ENCODE results near the gene AIPL1. TPM values are rescaled to one million over a fixed set of nuclear protein-coding genes. Genes with fewer than 3 reads are reported as not detected.

AIPL1 gene
- total RNA-seq, 1 experiment from 2014 or later, result not detected

GRCh38 chr17:6465206-6466003, 30.5 kb upstream of the AIPL1 start:
- no peaks in the 10 kb centered on the region for H3K4me1 ChIP-seq (ENCODE audit: control insufficient read depth in 1 of 2, insufficient read depth in 2 of 2, low read length in 2 of 2)
- no peak overlapping the region for H3K4me2 ChIP-seq (ENCODE audit: low read length)
- H3K27me3 ChIP-seq (ENCODE audit: insufficient read depth, low read length), result no peaks in the 10 kb centered on the region
- CTCF ChIA-PET, result no interaction called here
- H3K79me2 ChIP-seq (ENCODE audit: insufficient read depth, low read length), result no peaks in the 10 kb centered on the region
- DNase-seq (ENCODE audit: low read depth, low spot score), result no peak
- H3K27ac ChIP-seq (ENCODE audit: low read depth, low read length), result no peak overlapping the region
- peaks cover 0 to 10% of the 10 kb centered on the region in 2 experiments; a peak in 1 of 4 replicates for H3K9me3 ChIP-seq (ENCODE audit: control insufficient read depth in 1 of 2, insufficient read depth in 1 of 2, low read depth in 1 of 2, low read length in 2 of 2)
- no peak overlapping the region for H2AFZ ChIP-seq (ENCODE audit: low read depth, low read length, poor library complexity, severe bottlenecking)
- RAD21 ChIA-PET (ENCODE audit: low non-redundant PET in 1 of 2, low total read pairs in 2 of 2, uncharacterized antibody in 2 of 2, unreplicated experiment in 2 of 2), result no interaction called here
- ATAC-seq, result no peak
- H4K20me1 ChIP-seq (ENCODE audit: insufficient read depth), result no peaks in the 10 kb centered on the region
- intact Hi-C loops (cut with micrococcal nuclease), result no loop called here
- no peak overlapping the region for H3K9ac ChIP-seq (ENCODE audit: low read length)
- no peaks in the 10 kb centered on the region for H3K9me2 ChIP-seq (ENCODE audit: insufficient read depth)
- H3K4me3 ChIP-seq (replicated peaks in 1 of 2; ENCODE audit: low read depth in 1 of 2, low read length in 2 of 2), result no peak overlapping the region
- H3K36me3 ChIP-seq (ENCODE audit: control insufficient read depth in 1 of 2, insufficient read depth in 2 of 2, low read length in 2 of 2), result no peaks in the 10 kb centered on the region
- TF ChIP-seq ZNF274 (IDR thresholded peaks at IDR 0.05; ENCODE audit: low read depth, low read length) (no peak), CTCF (IDR thresholded peaks at IDR 0.05 in 2 of 3, conservative IDR thresholded peaks at IDR 0.05 in 1 of 3; ENCODE audit: borderline replicate concordance in 1 of 3, insufficient read depth in 1 of 3, low read depth in 2 of 3, low read length in 2 of 3) (no peak), YY1 (IDR thresholded peaks at IDR 0.05; ENCODE audit: extremely low read depth, insufficient replicate concordance, low read depth, low read length) (no peak), ZFX (IDR thresholded peaks at IDR 0.05) (no peak), SP1 (IDR thresholded peaks at IDR 0.05; ENCODE audit: low read depth) (no peak), POLR2AphosphoS5 (IDR thresholded peaks at IDR 0.05; ENCODE audit: low read depth, low read length) (no peak), POLR2A (IDR thresholded peaks at IDR 0.05; ENCODE audit: borderline replicate concordance, extremely low read depth, insufficient read depth, insufficient read length) (no peak), SIN3A (IDR thresholded peaks at IDR 0.05; ENCODE audit: low read depth) (no peak), ELF1 (IDR thresholded peaks at IDR 0.05; ENCODE audit: borderline replicate concordance, low read depth) (no peak), MAX (IDR thresholded peaks at IDR 0.05) (no peak), CEBPB (IDR thresholded peaks at IDR 0.05; ENCODE audit: low read depth) (no peak), REST (IDR thresholded peaks at IDR 0.05; ENCODE audit: low read depth) (no peak), EZH2 (IDR thresholded peaks at IDR 0.05) (no peak), FOSL1 (IDR thresholded peaks at IDR 0.05; ENCODE audit: low read depth) (no peak), RAD21 (IDR thresholded peaks at IDR 0.05; ENCODE audit: low read depth) (no peak)
- POLR2A ChIA-PET, result no interaction called here
- no TSS peak for BruUV-seq (replicated peaks)
